Activated T-cell treated with anti-CD3 and anti-CD28 coated beads, Interleukin-2, amount 50 U/mL, for 1 hour (primary cell): ENCODE measurements around the gene MYO9B.

ENCODE experiments used
- DNase-seq: peaks from one replicate; pipeline ENCODE4 v3.0.0-alpha.2; 2020

The MYO9B gene

GRCh38 chr19:17245535-17245984 is 170.0 kb downstream of the MYO9B start, which contains the start of gene NR2F6:
Gene NR2F6 (minus strand): TSS chr19:17245919. CDS start chr19:17245220, 699 bp downstream.
- peak; percentile 73 for DNase-seq

- no peak for DNase-seq
These were observed 171.3 kb downstream of the MYO9B start for GRCh38 chr19:17246681-17247425.

GRCh38 chr19:17248011-17248776 is 172.6 kb downstream of the MYO9B start:
- no peak for DNase-seq

- DNase-seq = no peak
These were observed 174.4 kb downstream of the MYO9B start for GRCh38 chr19:17249887-17250548.

- no peak for DNase-seq
These were observed 179.1 kb downstream of the MYO9B start for GRCh38 chr19:17254636-17255035.

GRCh38 chr19:17255150-17255621 is 179.6 kb downstream of the MYO9B start:
- no peak for DNase-seq

GRCh38 chr19:17256130-17256529 is 180.6 kb downstream of the MYO9B start:
- DNase-seq = no peak

- no peak for DNase-seq
These were observed 183.7 kb downstream of the MYO9B start for GRCh38 chr19:17259118-17259780.

- no peak for DNase-seq
These were observed 184.4 kb downstream of the MYO9B start for GRCh38 chr19:17259934-17260333.

GRCh38 chr19:17260842-17261325 is 185.3 kb downstream of the MYO9B start:
- peak; percentile 88 for DNase-seq

GRCh38 chr19:17262557-17262956 is 187.0 kb downstream of the MYO9B start:
- no peak for DNase-seq
